Muscle of leg (tissue), 16 donors: ENCODE data around the gene RRAGC. TPM values are rescaled to one million over a fixed set of nuclear protein-coding genes. Genes with fewer than 3 reads are reported as not detected.

Source experiments
- DNase-seq: peaks from one replicate; pipeline ENCODE4 v3.0.0; 2013
- H3K27ac ChIP-seq: one replicate; pipeline ENCODE4 v1.5.1; 2013; ENCODE audit warnings: mild to moderate bottlenecking, low read length, control low read depth
- H3K27me3 ChIP-seq: one replicate; pipeline ENCODE4 v1.6.1; 2013; ENCODE audit warnings: low read length; ENCODE audit not compliant: control insufficient read depth, insufficient read depth
- H3K36me3 ChIP-seq: one replicate; pipeline ENCODE4 v1.6.1; 2013; ENCODE audit warnings: low read length; ENCODE audit not compliant: control insufficient read depth, insufficient read depth
- H3K4me1 ChIP-seq: one replicate; pipeline ENCODE4 v1.6.1; 2013; ENCODE audit warnings: low read length; ENCODE audit not compliant: control insufficient read depth, insufficient read depth
- H3K4me3 ChIP-seq: one replicate; pipeline ENCODE4 v1.5.1; 2013; ENCODE audit warnings: low read length, control low read depth
- H3K9me3 ChIP-seq: replicated peaks from 2 replicates; pipeline ENCODE4 v1.6.1; 2013; ENCODE audit warnings: low read depth, low read length; ENCODE audit not compliant: control insufficient read depth
- WGBS: methylation state at CpG from one replicate; pipeline ENCODE4 v1.1.5; 2013; ENCODE audit warnings: missing lambda C conversion rate; ENCODE audit not compliant: insufficient coverage; 5-methylcytosine and 5-hydroxymethylcytosine counted together
- long read RNA-seq, 11 donors: transcript quantifications; one replicate each; lab custom pipeline, GENCODE V29; 2026
- polyA plus RNA-seq, 8 donors: library from polyadenylated mRNA; unstranded; fragments of 120-200 nt; gene quantifications; one replicate each; pipeline versions ENCODE4 v1.2.1 to v1.2.3, GENCODE V29; 2013; ENCODE audit warnings: inconsistent platforms in 1 of 8, low replicate concordance in 1 of 8; ENCODE audit not compliant: insufficient read length in 8 of 8, insufficient read depth in 1 of 8
- total RNA-seq: library from RNA; stranded (reverse); fragments of 120-200 nt; gene quantifications from one replicate; pipeline ENCODE4 v1.2.4, GENCODE V29; 2013

RRAGC gene, protein sequence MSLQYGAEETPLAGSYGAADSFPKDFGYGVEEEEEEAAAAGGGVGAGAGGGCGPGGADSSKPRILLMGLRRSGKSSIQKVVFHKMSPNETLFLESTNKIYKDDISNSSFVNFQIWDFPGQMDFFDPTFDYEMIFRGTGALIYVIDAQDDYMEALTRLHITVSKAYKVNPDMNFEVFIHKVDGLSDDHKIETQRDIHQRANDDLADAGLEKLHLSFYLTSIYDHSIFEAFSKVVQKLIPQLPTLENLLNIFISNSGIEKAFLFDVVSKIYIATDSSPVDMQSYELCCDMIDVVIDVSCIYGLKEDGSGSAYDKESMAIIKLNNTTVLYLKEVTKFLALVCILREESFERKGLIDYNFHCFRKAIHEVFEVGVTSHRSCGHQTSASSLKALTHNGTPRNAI
- total RNA-seq (13.6 TPM), polyA plus RNA-seq (10 to 100 TPM; 19.1 to 26.2 (median 20.7) TPM)
- long read RNA-seq, donor 1, transcript RRAGC-201 (7 exons, 2,732 nt), result major isoform, 5 of 5 reads
- long read RNA-seq, donor 1, partial matches to known transcripts, result 0 of 5 reads
- long read RNA-seq, donor 1, other reads (novel, unspliced or antisense), result 0 of 5 reads
- long read RNA-seq, donor 2, partial matches to known transcripts, result 0 of 3 reads
- long read RNA-seq, donor 2, other reads (novel, unspliced or antisense), result 0 of 3 reads
- long read RNA-seq, donor 3, transcript RRAGC-201 (7 exons, 2,732 nt), result major isoform, 9 of 9 reads
- long read RNA-seq, donor 3, partial matches to known transcripts, result 0 of 9 reads
- long read RNA-seq, donor 3, other reads (novel, unspliced or antisense), result 0 of 9 reads
- long read RNA-seq, donor 4, transcript RRAGC-201 (7 exons, 2,732 nt), result major isoform, 7 of 8 reads
- long read RNA-seq, donor 4, partial matches to known transcripts, result 0 of 8 reads
- long read RNA-seq, donor 4, other reads (novel, unspliced or antisense), result 0 of 8 reads
- long read RNA-seq, donor 5, transcript RRAGC-201 (7 exons, 2,732 nt), result major isoform, 20 of 23 reads
- long read RNA-seq, donor 5, partial matches to known transcripts, result 0 of 23 reads
- long read RNA-seq, donor 5, other reads (novel, unspliced or antisense), result 0 of 23 reads
- long read RNA-seq, donor 6, transcript RRAGC-201 (7 exons, 2,732 nt), result major isoform, 10 of 11 reads
- long read RNA-seq, donor 6, partial matches to known transcripts, result 0 of 11 reads
- long read RNA-seq, donor 6, other reads (novel, unspliced or antisense), result 0 of 11 reads
- long read RNA-seq, donor 7, partial matches to known transcripts, result 19 of 23 reads
- long read RNA-seq, donor 7, other reads (novel, unspliced or antisense), result 0 of 23 reads
- long read RNA-seq, donor 8, transcript RRAGC-201 (7 exons, 2,732 nt), result major isoform, 16 of 16 reads
- long read RNA-seq, donor 8, partial matches to known transcripts, result 0 of 16 reads
- long read RNA-seq, donor 8, other reads (novel, unspliced or antisense), result 0 of 16 reads
- long read RNA-seq, donor 9, partial matches to known transcripts, result 0 of 4 reads
- long read RNA-seq, donor 9, other reads (novel, unspliced or antisense), result 0 of 4 reads
- long read RNA-seq, donor 10, transcript RRAGC-201 (7 exons, 2,732 nt), result major isoform, 9 of 11 reads
- long read RNA-seq, donor 10, partial matches to known transcripts, result 0 of 11 reads
- long read RNA-seq, donor 10, other reads (novel, unspliced or antisense), result 0 of 11 reads
- long read RNA-seq, donor 11, transcript RRAGC-201 (7 exons, 2,732 nt), result major isoform, 10 of 21 reads
- long read RNA-seq, donor 11, partial matches to known transcripts, result 10 of 21 reads
- long read RNA-seq, donor 11, other reads (novel, unspliced or antisense), result 0 of 21 reads

DNA sequence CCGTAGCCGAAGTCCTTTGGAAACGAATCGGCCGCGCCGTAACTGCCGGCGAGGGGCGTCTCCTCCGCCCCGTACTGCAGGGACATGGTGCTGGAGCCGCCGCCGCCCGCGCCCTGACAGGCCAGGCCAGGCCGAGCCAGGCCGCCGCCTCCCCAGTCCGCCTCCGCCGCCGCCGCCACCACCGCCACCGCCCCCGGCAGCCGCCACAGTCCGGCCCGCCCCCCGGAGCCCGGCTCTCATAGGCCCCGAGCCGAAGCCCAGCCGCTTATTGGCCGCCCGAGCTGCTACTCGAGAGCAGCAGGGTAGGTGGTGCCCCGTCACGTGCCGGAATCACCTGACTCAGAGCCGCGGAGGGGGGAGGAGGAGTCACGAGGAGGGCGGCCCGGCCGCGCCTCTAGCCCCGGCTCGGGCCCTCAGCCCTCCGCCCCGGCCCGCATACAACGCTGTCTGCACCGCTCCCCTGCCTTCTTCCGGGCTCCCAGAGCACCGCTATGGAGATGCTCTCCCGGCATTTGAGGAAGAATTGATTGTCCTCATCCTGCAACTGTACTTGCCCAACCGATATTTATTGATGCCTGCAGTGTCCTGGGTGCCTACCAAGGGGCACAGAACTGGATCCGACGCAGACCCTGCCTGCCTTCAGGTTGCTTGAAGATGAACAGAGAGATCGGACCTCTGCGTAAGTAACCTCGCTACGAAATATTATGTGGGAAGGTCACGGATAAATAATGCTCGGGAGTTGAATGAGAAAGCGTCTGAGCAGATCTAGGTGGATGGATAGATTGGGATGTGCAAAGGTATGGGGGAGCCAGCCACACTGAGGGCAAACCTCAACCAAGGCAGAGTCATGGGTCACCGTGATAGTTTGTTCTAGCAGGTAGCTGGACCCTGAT is at the start of gene RRAGC:
RRAGC (minus strand) TSS at position 212 of the 893 bp plus-strand sequence; CDS start at position 86, 126 bp downstream.
- H3K36me3 ChIP-seq, result peaks cover 17% of the 10 kb centered on the region
- no peaks in the 10 kb centered on the region for H3K27me3 ChIP-seq
- DNase-seq, result peak; percentile 100
- under 1% methylated on average over 68 of the region's 70 CpGs for WGBS
- H3K4me3 ChIP-seq, result peak within 1 kb of the TSS; percentile 94
- H3K4me1 ChIP-seq, result peaks cover 18% of the 10 kb centered on the region
- no peaks in the 10 kb centered on the region for H3K9me3 ChIP-seq
- peak within 1 kb of the TSS; percentile 72 for H3K27ac ChIP-seq

DNA sequence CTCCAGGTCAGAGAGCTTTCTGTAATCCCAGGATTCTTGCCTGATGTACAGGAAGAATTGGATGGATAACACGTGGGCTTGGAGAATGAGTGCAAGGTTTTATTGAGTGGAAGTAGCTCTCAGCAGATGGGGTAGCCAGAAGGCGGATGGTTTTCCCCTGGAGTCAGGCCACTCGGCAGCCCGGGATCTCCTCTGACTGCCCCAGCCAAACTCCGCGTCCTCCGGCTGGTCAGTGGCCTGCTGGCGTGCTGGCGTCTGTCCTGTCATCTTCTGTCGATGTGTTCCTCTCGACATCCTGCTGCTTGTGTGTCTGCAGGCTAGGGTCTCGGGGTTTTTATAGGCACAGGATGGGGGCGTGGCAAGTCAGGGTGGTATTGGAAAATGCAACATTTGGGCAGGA is 49.2 kb upstream of the RRAGC start:
- 73% methylated on average over 11 of the region's 13 CpGs for WGBS
- peaks cover 2% of the 10 kb centered on the region for H3K9me3 ChIP-seq
- H3K4me3 ChIP-seq, result no peak overlapping the region
- H3K27ac ChIP-seq, result no peak overlapping the region
- no peaks in the 10 kb centered on the region for H3K36me3 ChIP-seq
- H3K27me3 ChIP-seq, result no peaks in the 10 kb centered on the region
- no peaks in the 10 kb centered on the region for H3K4me1 ChIP-seq
- no peak for DNase-seq

DNA sequence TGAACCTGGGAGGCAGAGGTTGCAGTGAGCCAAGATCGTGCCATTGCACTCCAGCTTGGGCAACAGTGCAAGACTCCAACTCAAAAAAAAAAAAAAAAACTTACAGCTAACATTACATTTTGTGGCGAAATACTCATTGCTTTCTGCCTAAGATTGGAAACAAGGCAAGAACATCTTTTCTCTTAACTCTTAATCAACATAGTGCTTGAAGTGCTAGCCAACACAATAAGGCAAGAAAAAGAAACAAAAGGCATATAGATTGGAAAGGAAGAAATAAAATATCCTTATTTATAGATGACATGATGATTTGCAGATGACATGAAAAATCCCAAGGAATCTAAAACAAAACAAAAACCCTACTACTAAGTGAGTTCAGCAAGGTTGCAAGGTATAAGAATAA is 46.4 kb upstream of the RRAGC start:
- H3K9me3 ChIP-seq, result peaks cover 2% of the 10 kb centered on the region
- no CpG with 5 or more reads among the region's 2 CpGs for WGBS
- H3K4me3 ChIP-seq, result no peak overlapping the region
- no peaks in the 10 kb centered on the region for H3K27me3 ChIP-seq
- no peak overlapping the region for H3K27ac ChIP-seq
- no peaks in the 10 kb centered on the region for H3K36me3 ChIP-seq
- H3K4me1 ChIP-seq, result no peaks in the 10 kb centered on the region
- DNase-seq, result no peak

GRCh38 chr1:38899560-38899959 is 40.0 kb upstream of the RRAGC start:
- no peak for DNase-seq
- H3K4me1 ChIP-seq, result no peaks in the 10 kb centered on the region
- no peaks in the 10 kb centered on the region for H3K36me3 ChIP-seq
- no peak overlapping the region for H3K4me3 ChIP-seq
- H3K27ac ChIP-seq, result no peak overlapping the region
- H3K27me3 ChIP-seq, result no peaks in the 10 kb centered on the region
- no peaks in the 10 kb centered on the region for H3K9me3 ChIP-seq
- 85% methylated on average over 2 of the region's 4 CpGs for WGBS

DNA sequence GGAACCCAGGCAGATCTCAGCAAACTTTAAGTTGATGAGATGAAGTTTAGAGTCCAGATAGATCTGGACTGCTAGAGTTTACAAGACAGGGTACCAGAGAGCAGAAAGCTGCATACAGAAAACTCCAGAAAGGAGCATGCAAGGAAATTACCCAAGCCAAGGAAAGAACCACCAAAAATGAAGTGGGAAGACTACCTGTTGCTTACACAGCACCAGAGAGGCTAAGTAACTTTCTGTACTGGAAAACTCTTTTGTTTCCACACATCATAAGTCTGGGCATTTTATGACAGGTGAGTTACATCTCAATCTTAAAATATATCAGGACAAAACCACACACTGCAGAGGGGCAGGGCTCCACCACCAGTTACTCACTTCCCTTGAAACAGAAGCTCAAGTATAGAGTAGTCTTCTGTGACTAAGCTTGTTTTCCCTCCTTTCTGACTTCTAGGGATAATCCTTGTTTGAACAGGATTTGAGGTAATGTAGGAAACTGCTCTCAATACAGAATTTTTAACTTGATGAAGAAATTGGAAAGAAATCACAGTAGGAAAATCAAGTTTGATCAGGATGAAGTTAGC is 39.2 kb upstream of the RRAGC start:
- H3K4me3 ChIP-seq, result no peak overlapping the region
- no peaks in the 10 kb centered on the region for H3K36me3 ChIP-seq
- H3K27me3 ChIP-seq, result no peaks in the 10 kb centered on the region
- DNase-seq, result no peak
- no peak overlapping the region for H3K27ac ChIP-seq
- no peaks in the 10 kb centered on the region for H3K4me1 ChIP-seq
- H3K9me3 ChIP-seq, result no peaks in the 10 kb centered on the region

- Histone ChIP-seq H3K36me3 (no peaks in the 10 kb centered on the region), H3K9me3 (no peaks in the 10 kb centered on the region), H3K4me3 (no peak overlapping the region), H3K27me3 (no peaks in the 10 kb centered on the region), H3K27ac (no peak overlapping the region), H3K4me1 (no peaks in the 10 kb centered on the region)
- DNase-seq, result no peak
- WGBS, result no CpG with 5 or more reads among the region's 2 CpGs
These were observed 36.6 kb upstream of the RRAGC start for GRCh38 chr1:38896169-38896568.

DNA sequence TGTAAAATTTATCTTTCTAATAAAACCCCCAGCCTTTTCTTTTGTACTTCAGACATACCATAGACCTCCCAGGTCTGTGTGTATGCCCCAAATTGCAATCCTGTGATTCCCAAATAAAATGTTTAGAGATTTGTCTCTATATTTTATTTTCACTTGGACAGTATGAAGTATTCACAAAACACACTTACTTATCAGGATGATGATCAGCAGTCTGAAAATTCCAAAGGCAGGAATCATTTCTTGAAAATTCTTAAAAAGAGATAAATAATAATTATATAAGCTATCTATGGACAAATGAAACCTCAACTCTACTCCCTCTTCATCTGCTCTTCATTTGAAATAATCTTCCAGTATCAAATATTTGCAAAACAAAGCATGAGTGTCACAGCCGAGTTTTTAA is 33.4 kb upstream of the RRAGC start:
- no peaks in the 10 kb centered on the region for H3K9me3 ChIP-seq
- no peak overlapping the region for H3K4me3 ChIP-seq
- no CpG with 5 or more reads among the region's 1 CpG for WGBS
- H3K27me3 ChIP-seq, result no peaks in the 10 kb centered on the region
- no peaks in the 10 kb centered on the region for H3K36me3 ChIP-seq
- no peak overlapping the region for H3K27ac ChIP-seq
- no peaks in the 10 kb centered on the region for H3K4me1 ChIP-seq
- DNase-seq, result no peak

DNA sequence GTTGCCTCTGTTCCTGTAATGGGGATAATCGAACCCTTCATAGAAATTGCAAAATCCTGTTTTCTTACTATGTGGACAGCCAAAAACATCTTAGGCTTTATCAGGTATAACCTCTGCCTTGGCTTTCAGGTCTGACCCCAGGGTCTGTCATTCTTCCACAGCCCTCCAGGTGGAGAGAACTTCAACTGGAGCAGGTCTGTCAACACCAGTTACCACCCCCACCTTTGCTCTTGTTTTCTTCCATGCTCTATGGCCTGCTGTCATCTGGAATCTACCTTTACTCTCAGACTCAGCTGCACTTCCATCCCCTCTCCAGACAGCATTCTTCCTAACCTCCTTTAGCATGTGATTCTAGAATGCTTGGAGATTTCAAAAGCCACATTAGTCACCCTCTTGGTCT is 32.2 kb upstream of the RRAGC start:
- Histone ChIP-seq H3K27ac (no peak overlapping the region), H3K4me1 (no peaks in the 10 kb centered on the region), H3K27me3 (no peaks in the 10 kb centered on the region), H3K4me3 (no peak overlapping the region), H3K9me3 (no peaks in the 10 kb centered on the region), H3K36me3 (no peaks in the 10 kb centered on the region)
- no peak for DNase-seq
- 86% methylated on average over 1 of the region's 1 CpG for WGBS
